Activated T-helper 17 cell treated with anti-CD3 and anti-CD28 coated beads, Interleukin-2, amount 50 U/mL, for 72 hours (primary cell): ENCODE data around the gene ST6GAL2. TPM values are rescaled to one million over a fixed set of nuclear protein-coding genes. Genes with fewer than 3 reads are reported as not detected.

ENCODE experiments used
- ATAC-seq: fragments of 150-1000 bp; cut with Tn5 transposase; replicated peaks from 2 replicates; pipeline ENCODE4 v1.10.0; 2021; ENCODE audit warnings: mild to moderate bottlenecking, moderate library complexity
- H3K27ac Mint-ChIP-seq: one replicate; pipeline ENCODE4 v1.8.0; 2022; ENCODE audit warnings: mixed read lengths
- H3K27me3 Mint-ChIP-seq: one replicate; pipeline ENCODE4 v1.8.0; 2022; ENCODE audit warnings: mixed read lengths
- H3K36me3 Mint-ChIP-seq: one replicate; pipeline ENCODE4 v1.8.0; 2022; ENCODE audit warnings: low read depth, mild to moderate bottlenecking, mixed read lengths
- H3K4me1 Mint-ChIP-seq: one replicate; pipeline ENCODE4 v1.8.0; 2022; ENCODE audit warnings: mixed read lengths
- H3K4me3 Mint-ChIP-seq: one replicate; pipeline ENCODE4 v1.8.0; 2022; ENCODE audit warnings: mild to moderate bottlenecking, mixed read lengths
- H3K9me3 Mint-ChIP-seq: one replicate; pipeline ENCODE4 v1.8.0; 2022; ENCODE audit warnings: mixed read lengths
- total RNA-seq, 2 donors: library from RNA; stranded (reverse); gene quantifications; one replicate each; pipeline ENCODE4 v1.2.3, GENCODE V29; 2022

Gene ST6GAL2
- total RNA-seq, 2 donors from 2014 or later = not detected

GRCh38 chr2:106849253-106849652 is 36.7 kb downstream of the ST6GAL2 start:
- no peak for ATAC-seq
- Mint-ChIP-seq H3K27me3 (no peaks in the 10 kb centered on the region), H3K27ac (no peak overlapping the region), H3K36me3 (no peaks in the 10 kb centered on the region), H3K4me3 (no peak overlapping the region), H3K9me3 (no peaks in the 10 kb centered on the region), H3K4me1 (no peaks in the 10 kb centered on the region)

- Mint-ChIP-seq H3K36me3 (no peaks in the 10 kb centered on the region), H3K4me3 (no peak overlapping the region), H3K4me1 (no peaks in the 10 kb centered on the region), H3K27ac (no peak overlapping the region), H3K9me3 (no peaks in the 10 kb centered on the region), H3K27me3 (no peaks in the 10 kb centered on the region)
- ATAC-seq = no peak
Observed at GRCh38 chr2:106847366-106847765, 38.6 kb downstream of the ST6GAL2 start.

- no peaks in the 10 kb centered on the region for H3K4me1 Mint-ChIP-seq
- no peaks in the 10 kb centered on the region for H3K36me3 Mint-ChIP-seq
- no peak for ATAC-seq
- H3K9me3 Mint-ChIP-seq = no peaks in the 10 kb centered on the region
- no peaks in the 10 kb centered on the region for H3K27me3 Mint-ChIP-seq
- H3K27ac Mint-ChIP-seq = no peak overlapping the region
- H3K4me3 Mint-ChIP-seq = no peak overlapping the region
Observed at GRCh38 chr2:106845716-106846115, 40.3 kb downstream of the ST6GAL2 start.

GRCh38 chr2:106843910-106844250 is 42.1 kb downstream of the ST6GAL2 start:
- Mint-ChIP-seq H3K36me3 (no peaks in the 10 kb centered on the region), H3K9me3 (no peaks in the 10 kb centered on the region), H3K27me3 (no peaks in the 10 kb centered on the region), H3K4me1 (no peaks in the 10 kb centered on the region), H3K4me3 (no peak overlapping the region), H3K27ac (no peak overlapping the region)
- no peak for ATAC-seq

- no peak for ATAC-seq
- Mint-ChIP-seq H3K4me1 (no peaks in the 10 kb centered on the region), H3K27me3 (no peaks in the 10 kb centered on the region), H3K9me3 (no peaks in the 10 kb centered on the region), H3K36me3 (no peaks in the 10 kb centered on the region), H3K4me3 (no peak overlapping the region), H3K27ac (no peak overlapping the region)
Observed at GRCh38 chr2:106843001-106843909, 42.7 kb downstream of the ST6GAL2 start.

GRCh38 chr2:106841886-106842645 is 43.9 kb downstream of the ST6GAL2 start:
- H3K36me3 Mint-ChIP-seq = no peaks in the 10 kb centered on the region
- no peaks in the 10 kb centered on the region for H3K9me3 Mint-ChIP-seq
- H3K4me1 Mint-ChIP-seq = no peaks in the 10 kb centered on the region
- no peaks in the 10 kb centered on the region for H3K27me3 Mint-ChIP-seq
- H3K27ac Mint-ChIP-seq = no peak overlapping the region
- H3K4me3 Mint-ChIP-seq = no peak overlapping the region
- ATAC-seq = no peak

- ATAC-seq = no peak
- Mint-ChIP-seq H3K4me1 (no peaks in the 10 kb centered on the region), H3K4me3 (no peak overlapping the region), H3K9me3 (no peaks in the 10 kb centered on the region), H3K27ac (no peak overlapping the region), H3K27me3 (no peaks in the 10 kb centered on the region), H3K36me3 (no peaks in the 10 kb centered on the region)
Observed at GRCh38 chr2:106840818-106841217, 45.1 kb downstream of the ST6GAL2 start.

GRCh38 chr2:106839849-106840595 is 45.9 kb downstream of the ST6GAL2 start:
- Mint-ChIP-seq H3K27ac (no peak overlapping the region), H3K9me3 (no peaks in the 10 kb centered on the region), H3K4me3 (no peak overlapping the region), H3K4me1 (no peaks in the 10 kb centered on the region), H3K27me3 (no peaks in the 10 kb centered on the region), H3K36me3 (no peaks in the 10 kb centered on the region)
- no peak for ATAC-seq

GRCh38 chr2:106833256-106833655 is 52.7 kb downstream of the ST6GAL2 start:
- no peak for ATAC-seq
- no peaks in the 10 kb centered on the region for H3K4me1 Mint-ChIP-seq

GRCh38 chr2:106831816-106832569 is 54.0 kb downstream of the ST6GAL2 start:
- H3K36me3 Mint-ChIP-seq = no peaks in the 10 kb centered on the region
- H3K27me3 Mint-ChIP-seq = peaks cover 6% of the 10 kb centered on the region
- H3K27ac Mint-ChIP-seq = no peak overlapping the region
- H3K9me3 Mint-ChIP-seq = no peaks in the 10 kb centered on the region
- H3K4me1 Mint-ChIP-seq = no peaks in the 10 kb centered on the region
- ATAC-seq = no peak
- no peak overlapping the region for H3K4me3 Mint-ChIP-seq

More at GRCh38 chr2:106833256-106833655, 52.7 kb downstream of the ST6GAL2 start:
- Mint-ChIP-seq H3K36me3 (no peaks in the 10 kb centered on the region), H3K27ac (no peak overlapping the region), H3K4me3 (no peak overlapping the region), H3K9me3 (no peaks in the 10 kb centered on the region), H3K27me3 (peaks cover 6% of the 10 kb centered on the region)

- ATAC-seq = no peak
- Mint-ChIP-seq H3K27ac (no peak overlapping the region), H3K36me3 (no peaks in the 10 kb centered on the region), H3K4me1 (no peaks in the 10 kb centered on the region), H3K27me3 (peaks cover 6% of the 10 kb centered on the region), H3K9me3 (no peaks in the 10 kb centered on the region), H3K4me3 (no peak overlapping the region)
Observed at GRCh38 chr2:106831241-106831640, 54.7 kb downstream of the ST6GAL2 start.

GRCh38 chr2:106830191-106830590 is 55.8 kb downstream of the ST6GAL2 start:
- no peak overlapping the region for H3K4me3 Mint-ChIP-seq
- peaks cover 6% of the 10 kb centered on the region for H3K27me3 Mint-ChIP-seq
- no peaks in the 10 kb centered on the region for H3K9me3 Mint-ChIP-seq
- H3K4me1 Mint-ChIP-seq = no peaks in the 10 kb centered on the region
- no peak overlapping the region for H3K27ac Mint-ChIP-seq
- H3K36me3 Mint-ChIP-seq = no peaks in the 10 kb centered on the region
- no peak for ATAC-seq

GRCh38 chr2:106828119-106828518 is 57.8 kb downstream of the ST6GAL2 start:
- no peaks in the 10 kb centered on the region for H3K4me1 Mint-ChIP-seq
- no peaks in the 10 kb centered on the region for H3K36me3 Mint-ChIP-seq
- no peak overlapping the region for H3K4me3 Mint-ChIP-seq
- no peak overlapping the region for H3K27ac Mint-ChIP-seq
- H3K9me3 Mint-ChIP-seq = no peaks in the 10 kb centered on the region
- H3K27me3 Mint-ChIP-seq = no peaks in the 10 kb centered on the region
- ATAC-seq = no peak

- no peak overlapping the region for H3K27ac Mint-ChIP-seq
Observed at GRCh38 chr2:106827158-106827557, 58.8 kb downstream of the ST6GAL2 start.

More at GRCh38 chr2:106827158-106827557, 58.8 kb downstream of the ST6GAL2 start:
- Mint-ChIP-seq H3K9me3 (no peaks in the 10 kb centered on the region), H3K36me3 (no peaks in the 10 kb centered on the region), H3K4me1 (no peaks in the 10 kb centered on the region), H3K4me3 (no peak overlapping the region), H3K27me3 (no peaks in the 10 kb centered on the region)
- no peak for ATAC-seq
